Measurements from ENCODE around the gene RNF121.

Gene RNF121

GRCh38 chr11:72004515-72005346 is 75.9 kb downstream of the RNF121 start:
- no peak for DNase-seq (ENCODE audit: low read depth in 1 of 2, low spot score in 1 of 2)

GRCh38 chr11:72005347-72006260 is 76.8 kb downstream of the RNF121 start:
- no peak for DNase-seq (ENCODE audit: low read depth in 1 of 2, low spot score in 1 of 2)

- no peak for DNase-seq (ENCODE audit: low read depth in 1 of 2, low spot score in 1 of 2)
These were observed 77.7 kb downstream of the RNF121 start for GRCh38 chr11:72006309-72007088.

GRCh38 chr11:72007089-72007476 is 78.2 kb downstream of the RNF121 start:
- no peak for DNase-seq (ENCODE audit: low read depth in 1 of 2, low spot score in 1 of 2)

GRCh38 chr11:72007587-72007986 is 78.7 kb downstream of the RNF121 start:
- DNase-seq (ENCODE audit: low read depth in 1 of 2, low spot score in 1 of 2) = no peak

- DNase-seq (ENCODE audit: low read depth in 1 of 2, low spot score in 1 of 2) = no peak
These were observed 79.9 kb downstream of the RNF121 start for GRCh38 chr11:72008728-72009127.

- no peak for DNase-seq (ENCODE audit: low read depth in 1 of 2, low spot score in 1 of 2)
These were observed 80.3 kb downstream of the RNF121 start for GRCh38 chr11:72009156-72009555.

- no peak for DNase-seq (ENCODE audit: low read depth in 1 of 2, low spot score in 1 of 2)
These were observed 81.8 kb downstream of the RNF121 start for GRCh38 chr11:72010529-72011233.

- DNase-seq (ENCODE audit: low read depth in 1 of 2, low spot score in 1 of 2) = no peak
These were observed 83.3 kb downstream of the RNF121 start for GRCh38 chr11:72012091-72012630.

- no peak for DNase-seq (ENCODE audit: low read depth in 1 of 2, low spot score in 1 of 2)
These were observed 84.3 kb downstream of the RNF121 start for GRCh38 chr11:72012897-72013721.

GRCh38 chr11:72013765-72014711 is 85.2 kb downstream of the RNF121 start:
- no peak for DNase-seq (ENCODE audit: low read depth in 1 of 2, low spot score in 1 of 2)

- no peak for DNase-seq (ENCODE audit: low read depth in 1 of 2, low spot score in 1 of 2)
These were observed 86.0 kb downstream of the RNF121 start for GRCh38 chr11:72014761-72015320.

GRCh38 chr11:72015511-72016061 is 86.7 kb downstream of the RNF121 start:
- DNase-seq (ENCODE audit: low read depth in 1 of 2, low spot score in 1 of 2) = no peak

- no peak for DNase-seq (ENCODE audit: low read depth in 1 of 2, low spot score in 1 of 2)
These were observed 89.3 kb downstream of the RNF121 start for GRCh38 chr11:72018171-72018570.

GRCh38 chr11:72023335-72023734 is 94.5 kb downstream of the RNF121 start:
- DNase-seq (ENCODE audit: low read depth in 1 of 2, low spot score in 1 of 2) = no peak

GRCh38 chr11:72024069-72024754 is 95.4 kb downstream of the RNF121 start:
- DNase-seq (ENCODE audit: low read depth in 1 of 2, low spot score in 1 of 2) = no peak

GRCh38 chr11:72026090-72026489 is 97.2 kb downstream of the RNF121 start:
- no peak for DNase-seq (ENCODE audit: low read depth in 1 of 2, low spot score in 1 of 2)
